NCI-H446 treated with DMSO at 0.1 percent for 48 hours (cell line): ENCODE data around the gene DARS1.
"Not testable (repeated sequence)": the region's sequence is repeated elsewhere in the genome, so short reads cannot be mapped to it uniquely, and the experiment has no call there.

ENCODE experiments used
- DNase-seq: peaks from one replicate; lab custom pipeline; 2025; lab: John Stamatoyannopoulos, UW

Gene DARS1

GRCh38 chr2:135885709-135886108, 99.7 kb downstream of the DARS1 start:
- DNase-seq, result no peak

- DNase-seq, result no peak
These were observed 103.0 kb downstream of the DARS1 start for GRCh38 chr2:135882415-135882814.

GRCh38 chr2:135876770-135877169, 108.7 kb downstream of the DARS1 start:
- DNase-seq, result not testable (repeated sequence)

- DNase-seq, result peak; percentile 96
These were observed 109.2 kb downstream of the DARS1 start, which contains the start of gene MCM6 for GRCh38 chr2:135876066-135876711. TSS of gene MCM6 (minus strand) at chr2:135876443. CDS start at chr2:135876365, 78 bp downstream.

DNA sequence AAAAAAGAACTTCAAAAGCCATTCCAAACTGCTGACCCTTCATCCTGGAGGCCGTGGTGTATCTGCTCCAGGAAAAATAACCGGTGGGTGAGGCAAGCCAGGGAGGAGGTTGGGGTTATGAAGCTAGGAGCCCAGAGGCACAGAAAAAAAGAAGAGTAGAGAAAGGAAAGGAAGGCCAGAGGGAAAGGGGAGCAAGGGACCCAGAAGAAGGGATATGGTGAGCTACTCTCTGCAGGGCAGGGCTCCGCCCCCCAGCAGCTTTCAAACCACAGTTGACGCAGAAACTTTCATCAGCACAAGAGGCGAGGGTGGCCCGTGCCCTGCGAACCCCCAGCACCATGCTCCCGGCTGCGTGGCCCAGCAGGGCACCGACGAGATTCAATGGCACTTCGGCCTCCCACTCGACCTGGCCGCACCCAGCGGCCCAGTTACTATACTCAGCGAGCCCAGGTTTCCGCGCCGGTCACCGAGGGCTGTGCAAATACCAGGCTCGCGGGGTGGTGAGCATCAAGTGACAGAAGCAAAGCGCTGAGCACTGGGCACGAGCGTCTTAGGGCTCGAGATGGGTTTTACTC, 109.8 kb downstream of the DARS1 start:
- DNase-seq, result no peak

GRCh38 chr2:135874777-135875365, 110.6 kb downstream of the DARS1 start:
- DNase-seq, result no peak

GRCh38 chr2:135870571-135870970, 114.9 kb downstream of the DARS1 start:
- no peak for DNase-seq

DNA sequence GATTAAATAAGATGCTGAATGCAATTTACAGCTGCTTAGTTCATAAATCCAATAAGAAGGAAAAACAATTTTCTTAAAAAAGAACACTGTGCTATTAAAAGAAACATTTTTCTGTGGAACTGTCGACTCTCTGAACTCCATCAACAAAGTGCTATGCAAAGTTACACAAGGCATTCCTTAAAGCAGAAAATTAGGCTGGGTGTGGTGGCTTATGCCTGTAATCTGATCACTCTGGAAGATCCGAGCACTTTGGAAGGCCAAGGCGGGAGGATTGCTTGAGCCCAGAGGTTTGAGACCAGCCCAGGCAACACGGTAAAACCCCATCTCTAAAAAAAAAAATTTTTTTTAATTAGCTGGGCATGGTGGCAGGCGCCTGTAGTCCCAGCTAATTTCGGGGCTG, 122.2 kb downstream of the DARS1 start:
- no peak for DNase-seq

DNA sequence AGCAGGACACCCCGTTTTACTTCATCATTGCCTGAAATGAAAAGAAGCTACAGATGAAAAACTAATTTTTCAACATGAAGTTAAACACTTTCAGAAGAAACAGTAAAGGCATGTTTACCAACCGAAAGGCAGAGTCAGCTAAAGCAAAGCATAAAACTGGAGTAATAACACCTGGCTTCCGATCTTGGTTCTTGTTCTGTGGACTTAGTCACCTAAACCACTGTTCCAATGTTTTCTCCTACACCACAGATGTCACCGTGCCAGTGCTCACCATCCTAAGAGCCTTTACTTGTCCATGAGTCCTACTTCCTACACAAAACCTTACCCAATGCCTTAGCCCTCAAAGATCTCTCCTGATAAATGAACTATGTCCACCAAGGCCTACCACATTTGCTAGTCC, 122.7 kb downstream of the DARS1 start:
- DNase-seq, result no peak
